Embryonic facial prominence (tissue), 1 donor: ENCODE measurements around the gene NPHP4.
A peak's percentile ranks its signal among the peaks of the same experiment; 100 is the strongest.
"Not testable (repeated sequence)": the region's sequence is repeated elsewhere in the genome, so short reads cannot be mapped to it uniquely, and the experiment has no call there.

Experiments
- DNase-seq: peaks from one replicate; pipeline ENCODE4 v3.0.0-alpha.2; 2016; ENCODE audit errors: extremely low spot score

The NPHP4 gene

DNA sequence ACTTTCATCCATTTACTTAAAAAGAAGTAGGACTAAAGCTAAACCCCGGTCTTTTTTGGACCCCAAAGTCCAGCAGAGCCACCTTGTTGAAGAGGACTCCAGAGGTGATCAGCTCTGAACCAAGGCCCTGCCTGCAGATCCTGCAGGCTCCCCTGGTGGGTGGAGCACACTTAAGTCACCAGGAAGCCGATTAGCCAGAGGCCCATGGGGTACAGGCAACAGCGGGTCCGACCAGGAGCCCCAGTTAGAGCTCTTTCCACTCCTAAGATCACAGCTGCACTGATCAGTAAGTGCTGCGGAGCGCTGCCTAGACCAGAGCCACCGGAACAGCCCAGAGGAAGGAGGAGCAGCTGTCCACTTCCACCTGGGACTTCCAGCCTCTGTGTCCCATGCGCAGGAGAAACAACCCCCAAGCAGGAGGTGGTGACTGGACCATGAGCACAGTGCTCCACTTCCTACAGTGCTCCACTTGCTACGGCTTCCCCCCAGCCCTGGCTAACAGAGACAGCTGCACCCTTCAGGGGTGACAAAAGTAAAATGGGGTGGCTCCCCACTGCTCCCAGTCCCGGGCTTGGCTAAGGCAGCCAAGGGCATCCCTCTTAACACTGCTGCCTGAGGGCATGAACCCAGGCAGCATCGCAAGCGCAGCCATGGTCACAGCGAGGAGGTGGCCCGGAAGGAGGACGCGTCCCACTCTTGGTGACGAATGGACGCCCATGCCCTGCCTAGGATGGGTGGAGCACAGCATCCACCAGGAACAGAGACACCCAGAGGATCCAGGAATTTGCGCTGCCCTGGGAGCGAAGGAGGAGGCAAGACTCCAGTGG, 58.0 kb downstream of the NPHP4 start:
- DNase-seq, result no peak

DNA sequence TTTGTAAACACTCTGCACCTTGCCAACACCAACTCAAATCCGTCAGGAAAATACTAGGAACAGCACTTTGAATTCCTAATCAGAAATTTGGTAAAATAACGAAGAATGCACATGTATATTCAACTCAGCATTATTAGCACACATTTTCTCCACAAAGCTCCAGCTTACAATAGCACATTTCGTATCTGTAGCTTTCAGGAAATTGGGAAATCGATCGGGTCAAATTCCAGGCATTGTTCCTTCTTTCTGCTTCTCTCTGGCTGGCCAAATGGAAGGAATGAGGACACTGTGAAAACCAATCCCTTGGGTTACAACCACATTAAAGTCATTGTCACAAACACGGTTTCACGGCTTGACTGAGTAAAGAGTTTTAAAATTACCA, 58.6 kb downstream of the NPHP4 start:
- no peak for DNase-seq

DNA sequence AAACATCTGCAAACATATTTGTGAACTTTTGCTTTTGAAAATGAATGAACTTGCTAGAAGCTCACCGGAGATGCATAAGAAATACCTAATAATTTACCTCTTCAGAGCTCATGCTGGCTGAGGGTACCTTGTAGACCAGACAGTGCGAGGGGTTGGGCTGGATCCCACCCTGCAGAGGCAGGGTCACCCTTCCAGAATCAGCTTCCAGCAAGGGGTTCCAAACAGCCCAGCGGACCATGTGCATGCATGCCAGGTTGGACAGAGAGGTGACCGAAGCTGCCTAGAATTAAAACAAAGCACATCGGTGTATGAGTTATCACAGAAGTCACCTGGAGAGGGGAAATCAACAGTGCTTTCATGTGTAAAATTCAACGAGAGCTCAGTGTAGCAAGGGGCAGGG, 59.2 kb downstream of the NPHP4 start:
- no peak for DNase-seq

DNA sequence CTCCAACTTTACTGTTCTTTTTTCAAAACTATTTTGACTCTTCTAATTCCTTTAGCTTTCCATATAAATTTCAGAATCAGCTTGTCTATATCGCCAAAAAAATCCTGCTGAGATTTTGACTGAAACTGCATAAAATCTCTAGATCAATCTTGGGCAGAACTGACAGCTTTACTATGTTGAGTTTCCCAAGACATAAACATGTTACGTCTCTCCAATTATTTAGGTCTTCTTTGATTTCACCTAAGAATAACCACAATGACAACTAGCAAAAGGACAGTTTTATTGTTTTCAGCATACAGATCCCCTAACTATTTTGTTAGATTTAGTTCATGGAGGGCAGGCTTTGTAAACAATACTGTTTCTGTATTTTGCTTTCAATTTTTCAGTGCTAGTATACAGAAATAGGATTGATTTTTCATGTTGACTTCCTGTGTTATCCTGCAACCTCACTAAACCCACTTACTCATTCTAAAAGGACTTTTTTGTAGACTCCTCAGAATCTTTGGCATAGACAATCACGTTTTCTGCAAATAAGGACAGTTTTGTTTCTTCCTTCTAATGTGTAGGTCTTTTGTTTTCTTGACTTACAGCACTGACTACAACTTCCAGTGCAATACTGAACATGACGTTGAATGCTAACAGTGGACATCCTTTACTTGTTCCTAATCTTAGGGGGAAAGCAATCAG, 63.4 kb downstream of the NPHP4 start:
- no peak for DNase-seq

DNA sequence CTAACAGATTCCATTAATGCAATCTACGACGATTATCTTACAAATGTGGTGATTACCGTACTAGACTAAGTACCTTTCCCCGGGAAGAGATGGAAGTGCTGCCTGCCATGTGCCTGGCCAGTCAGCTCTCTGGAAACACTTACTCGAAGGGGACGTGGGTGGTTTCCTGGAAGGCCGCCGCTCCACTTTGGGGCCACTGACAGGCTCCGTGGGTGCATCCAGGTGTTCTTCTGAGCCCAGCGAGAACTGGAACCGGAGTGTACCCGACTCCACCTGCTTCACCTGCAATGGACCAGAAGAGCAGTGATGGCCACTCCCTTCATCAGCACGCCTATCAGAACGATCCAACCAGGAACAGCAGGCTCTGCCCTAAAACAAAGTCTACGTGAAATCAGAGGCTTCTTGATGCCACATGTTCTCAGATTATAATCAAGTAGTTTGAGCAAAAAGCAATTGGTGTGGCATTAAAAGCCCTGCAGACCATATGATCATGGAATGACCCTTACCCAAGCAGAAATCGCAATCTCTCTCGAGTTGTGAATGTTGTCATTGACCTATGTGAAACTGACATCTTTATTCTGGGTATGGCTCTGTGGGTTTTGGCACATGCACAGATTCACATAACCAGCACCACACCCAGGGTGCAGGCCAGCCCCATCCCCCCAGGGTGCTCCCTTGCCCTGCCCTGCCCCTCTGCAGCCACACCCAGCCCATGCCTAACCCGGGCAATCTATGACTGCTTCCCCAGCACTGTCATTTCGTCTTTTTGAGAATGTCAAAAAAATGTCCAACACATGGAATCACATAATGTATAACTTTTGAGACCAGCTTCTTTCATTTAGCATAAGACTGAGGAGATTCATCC, 64.5 kb downstream of the NPHP4 start:
- DNase-seq, result no peak

DNA sequence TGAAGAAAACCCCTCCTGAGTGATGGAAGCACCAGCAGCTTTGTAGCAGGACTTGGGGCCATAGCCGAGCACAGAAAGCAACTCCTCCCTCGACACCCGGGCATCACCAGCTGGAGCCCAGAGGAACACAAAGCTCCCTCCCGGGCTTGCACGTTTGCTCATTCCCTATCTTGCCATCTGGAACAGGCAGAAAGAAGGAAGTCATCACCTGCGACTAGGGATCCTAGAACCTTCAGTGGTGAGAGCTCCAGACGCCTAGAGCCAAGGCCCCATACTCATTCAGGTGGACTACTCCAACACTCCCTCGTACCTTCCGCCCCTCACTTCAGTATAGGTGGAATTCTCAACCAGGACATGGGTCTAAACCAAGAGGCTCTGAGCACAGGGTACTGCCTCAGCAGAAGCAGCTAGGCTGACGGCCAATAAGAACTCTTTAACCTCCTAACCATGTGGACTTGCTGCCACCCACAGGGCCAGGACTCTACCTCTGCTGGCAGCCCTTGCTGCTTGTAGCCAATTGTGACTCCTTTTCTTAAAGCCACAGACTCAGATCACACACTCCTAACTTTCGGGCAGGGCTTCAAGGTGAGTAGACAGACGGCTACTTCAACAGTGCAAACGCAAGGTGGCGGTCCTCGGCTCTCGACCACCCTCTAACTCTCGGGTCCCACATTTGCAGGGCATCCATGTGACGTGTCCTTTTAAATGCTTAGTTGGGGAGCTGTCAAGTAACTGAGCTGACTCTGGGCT, 65.4 kb downstream of the NPHP4 start:
- DNase-seq, result no peak

DNA sequence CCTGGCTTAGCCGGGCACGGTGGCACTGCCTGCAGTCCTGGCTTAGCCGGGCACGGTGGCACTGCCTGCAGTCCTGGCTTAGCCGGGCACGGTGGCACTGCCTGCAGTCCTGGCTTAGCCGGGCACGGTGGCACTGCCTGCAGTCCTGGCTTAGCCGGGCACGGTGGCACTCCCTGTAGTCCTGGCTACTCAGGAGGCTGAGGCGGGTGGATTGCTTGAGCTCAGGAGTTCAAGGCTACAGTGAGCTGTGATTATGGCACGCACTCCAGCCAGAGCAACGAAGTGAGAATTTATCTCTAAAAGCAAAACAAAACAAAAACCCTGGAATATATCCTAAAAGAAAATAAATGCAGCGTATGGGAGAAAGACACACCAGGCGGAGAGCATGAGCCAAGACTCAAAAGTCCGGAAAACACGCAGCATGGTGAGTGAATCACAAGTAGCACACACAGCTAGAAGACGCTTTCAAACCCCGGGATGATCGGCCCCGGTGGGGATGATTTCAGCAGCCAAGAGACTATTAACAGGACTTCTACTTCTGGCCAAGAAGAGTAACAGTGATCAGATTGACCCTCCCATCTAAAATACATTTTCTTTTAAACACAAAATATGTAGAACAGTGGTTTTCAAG, 69.4 kb downstream of the NPHP4 start:
- not testable (repeated sequence) for DNase-seq

DNA sequence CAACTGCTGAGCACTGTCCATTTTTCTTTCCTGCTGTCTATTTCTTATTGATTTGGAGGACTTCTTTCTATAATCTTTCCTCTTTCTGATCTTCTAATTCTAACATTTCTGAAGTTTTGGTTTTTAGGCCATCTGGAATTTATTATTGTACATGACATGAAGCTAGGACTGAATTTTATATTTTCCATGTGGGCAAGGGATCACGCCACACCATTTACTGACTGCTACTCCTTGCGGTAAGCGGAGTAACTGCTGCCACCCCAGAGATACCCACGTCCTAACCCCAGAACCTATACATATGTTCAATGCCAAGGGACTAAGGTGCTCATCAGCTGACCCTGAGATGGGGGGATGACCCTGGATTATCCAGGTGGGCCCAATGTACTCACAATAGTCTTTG, 70.6 kb downstream of the NPHP4 start:
- DNase-seq, result no peak

DNA sequence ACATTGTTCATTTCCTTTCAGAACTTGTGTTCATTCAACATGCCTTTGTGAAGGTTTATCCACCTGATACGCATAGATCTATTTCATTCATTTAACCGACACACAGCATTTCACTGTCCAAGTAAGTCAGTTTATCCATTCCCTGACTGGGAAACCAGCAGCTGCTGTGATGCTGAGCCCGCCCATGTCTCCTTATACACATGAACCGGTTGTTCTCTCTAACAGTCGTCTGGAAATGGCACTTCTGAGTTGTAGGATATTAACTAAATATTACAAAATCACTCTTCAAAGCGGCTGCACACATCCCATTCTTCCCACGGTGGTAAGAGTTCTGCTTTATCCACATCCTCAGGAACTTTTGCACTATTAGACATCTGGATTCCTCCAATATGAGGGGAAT, 71.1 kb downstream of the NPHP4 start:
- no peak for DNase-seq

DNA sequence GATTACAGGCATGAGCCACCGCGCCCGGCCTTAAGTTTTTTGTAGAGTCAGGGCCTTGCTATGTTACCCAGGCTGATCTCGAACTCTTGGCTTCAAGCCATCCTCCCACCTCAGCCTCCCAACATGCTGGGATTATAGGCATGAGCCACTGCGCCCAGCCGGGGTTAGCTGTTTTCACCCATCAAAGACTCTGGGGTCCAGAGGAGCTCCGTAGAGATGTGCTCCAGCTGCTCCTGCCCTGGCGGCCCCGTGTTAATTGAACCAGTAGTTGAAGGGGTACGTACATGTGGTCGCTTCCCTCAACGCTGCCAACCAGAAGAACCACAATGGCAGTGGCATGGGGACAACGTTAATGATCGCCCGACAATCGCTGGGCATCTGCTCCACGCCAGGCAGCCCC, 72.0 kb downstream of the NPHP4 start:
- no peak for DNase-seq

DNA sequence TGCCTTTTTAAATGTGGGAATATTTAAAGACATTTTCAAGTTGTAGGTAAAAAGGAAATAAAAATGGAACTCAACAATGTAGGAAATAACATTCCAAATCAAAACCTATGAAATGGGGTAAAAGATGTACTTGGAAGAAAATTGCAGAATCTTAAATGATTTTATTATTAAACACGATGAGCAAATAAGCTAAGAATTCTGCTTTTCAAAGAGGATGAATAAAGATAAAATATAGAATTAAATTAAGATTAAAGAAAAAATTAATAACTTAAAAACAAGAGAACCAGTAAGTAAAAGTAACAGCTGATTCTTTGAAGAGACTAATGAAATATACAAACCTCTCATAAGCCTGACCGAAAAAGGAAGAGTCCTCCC, 74.0 kb downstream of the NPHP4 start:
- no peak for DNase-seq

DNA sequence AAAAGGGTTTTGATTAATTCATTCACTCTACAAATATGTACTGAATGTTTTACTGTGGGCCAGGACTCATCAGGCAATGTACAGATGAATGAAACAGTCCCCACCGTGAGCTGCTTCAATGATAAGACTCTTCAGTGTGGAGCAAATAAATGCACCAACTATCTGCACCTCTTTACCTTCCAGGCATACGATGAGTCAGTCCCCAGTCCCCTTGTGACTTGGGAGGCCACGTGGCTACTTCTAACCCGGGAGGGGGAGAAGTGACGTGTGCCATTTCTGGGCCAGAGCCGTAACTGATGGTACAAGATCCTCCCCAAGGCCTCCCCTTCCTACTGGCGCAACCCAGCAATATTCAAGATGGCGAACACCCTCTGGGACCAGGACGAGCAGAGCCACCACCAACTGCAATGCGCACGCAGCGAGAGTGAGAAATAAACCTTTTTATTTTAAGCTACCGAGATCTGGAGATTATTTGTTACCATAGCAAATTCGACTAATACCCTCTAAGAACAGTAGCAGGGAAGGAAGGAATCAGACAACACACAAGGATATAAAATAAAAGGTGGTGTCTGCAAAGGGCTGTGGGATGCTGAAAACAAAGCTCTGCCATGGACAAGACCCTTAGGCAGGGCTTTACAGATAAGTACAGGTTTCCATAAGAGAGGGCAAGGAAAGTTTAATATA, 74.5 kb downstream of the NPHP4 start:
- DNase-seq, result no peak

DNA sequence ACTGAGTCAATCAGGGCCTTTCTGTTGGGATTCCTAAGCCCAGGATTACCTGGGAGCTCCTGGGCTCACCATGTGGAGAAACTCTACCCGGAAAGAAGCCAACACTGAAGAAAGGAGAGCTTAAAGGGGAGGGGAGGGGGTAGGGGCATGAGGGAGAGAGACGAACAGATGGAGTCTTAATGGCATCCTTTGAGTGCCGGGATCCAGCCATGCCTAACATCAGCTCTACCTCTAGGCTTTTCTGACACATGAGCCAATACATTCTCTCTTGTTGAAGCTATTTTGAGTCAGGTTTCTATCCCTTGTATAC, 75.0 kb downstream of the NPHP4 start:
- no peak for DNase-seq

DNA sequence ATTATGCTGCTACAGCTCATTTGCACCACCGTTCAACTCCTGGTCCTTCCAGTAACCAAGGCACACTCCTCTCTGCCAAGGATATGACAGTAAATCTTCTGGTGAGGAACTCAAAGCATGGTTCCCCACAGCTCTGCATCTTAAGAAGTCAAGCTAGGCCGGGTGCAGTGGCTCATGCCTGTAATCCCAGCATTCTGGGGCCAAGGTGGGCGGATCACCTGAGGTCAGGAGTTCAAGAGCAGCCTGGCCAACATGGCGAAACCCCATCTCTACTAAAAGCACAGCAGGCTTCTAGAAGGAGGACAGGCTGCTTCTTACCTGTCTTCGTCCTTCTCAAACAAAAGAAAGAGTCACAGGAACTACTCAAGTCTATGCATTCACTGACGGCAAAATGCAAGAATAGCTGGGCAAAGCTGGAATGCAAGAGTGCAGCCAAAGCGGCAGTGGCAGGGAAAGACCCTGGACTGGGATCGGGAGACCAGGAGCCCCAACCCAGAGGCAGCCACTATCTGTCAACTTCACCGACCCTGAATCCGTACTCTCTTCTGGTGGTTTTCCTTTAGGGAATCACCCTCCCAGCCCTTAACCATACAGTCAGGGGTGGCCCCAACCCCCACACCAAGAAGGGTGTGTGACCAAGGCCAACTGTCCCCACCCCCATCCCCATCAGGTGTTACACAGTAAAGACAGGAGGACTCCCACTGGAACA, 75.5 kb downstream of the NPHP4 start:
- DNase-seq, result no peak

DNA sequence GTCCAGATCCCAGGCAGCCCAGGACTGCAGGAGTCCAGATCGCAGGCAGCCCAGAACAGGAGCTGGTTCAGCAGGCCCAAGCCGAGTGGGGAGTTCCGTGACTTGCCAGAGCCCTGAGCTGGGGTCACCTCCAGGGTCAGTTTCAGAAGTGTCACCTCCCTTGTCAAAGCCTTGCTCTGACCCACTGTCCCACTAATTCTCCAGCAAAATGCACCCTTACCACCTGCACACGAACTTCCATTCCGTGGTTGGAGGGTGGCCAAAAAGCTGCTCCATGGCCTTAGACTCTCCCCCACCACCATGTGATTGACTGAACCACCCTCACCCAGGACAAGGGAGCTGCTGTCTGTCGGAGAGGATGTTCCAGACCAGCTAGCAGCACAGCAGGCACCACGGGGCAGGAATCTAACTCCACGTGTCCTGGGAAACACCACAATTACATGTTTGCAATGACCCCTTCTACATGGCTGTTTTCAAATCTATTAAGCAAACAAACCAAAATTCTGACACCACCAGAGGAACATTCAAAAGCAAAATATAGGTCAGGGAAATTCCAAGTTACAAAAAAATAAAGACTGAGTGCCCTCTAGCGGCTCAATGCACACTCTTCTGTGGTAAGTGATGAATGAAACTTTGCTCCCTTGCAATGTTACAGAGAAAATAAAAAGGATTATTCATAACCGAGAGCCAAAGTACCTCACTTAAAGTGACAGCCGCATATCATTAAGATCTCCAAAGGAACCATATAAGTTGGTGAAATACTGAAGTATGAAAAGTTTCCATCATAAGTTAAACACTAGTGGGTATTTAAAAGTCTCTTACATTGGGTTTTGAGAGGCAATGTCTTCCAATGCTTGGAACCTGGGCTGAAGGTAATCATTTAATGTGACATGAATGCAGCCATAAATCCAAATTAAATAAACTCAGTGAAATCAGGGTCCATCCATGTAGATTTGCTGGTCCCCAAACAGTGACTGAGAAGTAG, 76.3 kb downstream of the NPHP4 start:
- peak; percentile 40 for DNase-seq

DNA sequence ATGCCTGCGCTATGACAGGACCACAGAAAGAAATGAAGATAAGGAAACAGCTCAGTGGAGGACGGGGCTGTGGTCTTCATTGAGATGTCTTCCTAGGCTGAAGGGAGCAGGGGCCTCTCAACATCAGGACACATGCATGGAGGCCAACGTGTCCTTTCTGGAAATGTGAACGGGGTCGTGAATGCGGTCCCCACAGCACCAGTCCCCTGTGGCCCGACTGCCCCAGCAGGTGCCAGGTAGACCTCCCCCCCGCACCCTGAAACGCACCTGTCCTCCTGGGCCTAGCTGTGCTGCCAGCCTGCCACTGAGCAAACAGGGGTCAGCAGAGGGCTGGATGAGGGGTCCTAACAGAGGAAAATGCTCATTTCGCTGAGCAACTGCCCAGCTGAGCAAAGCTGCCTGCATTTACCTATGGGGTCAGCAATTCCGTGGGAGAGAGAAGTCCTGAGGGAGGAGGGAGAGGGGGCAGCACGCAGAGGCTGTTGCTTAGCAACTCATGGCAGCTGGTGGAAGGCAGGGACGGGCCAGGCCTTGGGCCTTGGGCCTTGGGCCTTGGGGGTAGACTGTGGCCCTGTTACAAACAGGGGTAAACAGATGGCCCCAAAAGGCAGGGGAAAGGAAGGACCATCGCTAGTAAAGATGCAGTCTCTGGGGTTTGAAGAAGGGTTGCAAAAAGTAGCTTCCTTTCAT, 77.4 kb downstream of the NPHP4 start:
- no peak for DNase-seq

DNA sequence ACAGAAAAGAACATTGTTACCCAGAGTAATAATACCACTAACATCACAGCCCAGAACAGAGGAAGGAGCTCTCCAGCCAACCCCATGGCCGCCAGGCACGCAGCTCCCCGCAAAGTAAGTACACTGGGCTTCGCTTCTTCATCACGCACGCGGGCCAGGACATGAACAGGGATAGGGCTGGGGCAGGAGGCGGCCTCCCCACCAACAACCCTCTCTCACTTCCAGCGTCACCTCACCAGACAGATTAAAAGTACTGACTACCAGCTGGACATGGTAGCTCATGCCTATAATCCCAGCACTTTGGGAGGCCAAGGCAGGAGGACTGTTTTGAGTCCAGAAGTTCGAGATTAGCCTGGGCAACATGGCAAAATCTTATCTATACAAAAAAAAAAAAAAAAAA, 78.3 kb downstream of the NPHP4 start:
- DNase-seq, result no peak

DNA sequence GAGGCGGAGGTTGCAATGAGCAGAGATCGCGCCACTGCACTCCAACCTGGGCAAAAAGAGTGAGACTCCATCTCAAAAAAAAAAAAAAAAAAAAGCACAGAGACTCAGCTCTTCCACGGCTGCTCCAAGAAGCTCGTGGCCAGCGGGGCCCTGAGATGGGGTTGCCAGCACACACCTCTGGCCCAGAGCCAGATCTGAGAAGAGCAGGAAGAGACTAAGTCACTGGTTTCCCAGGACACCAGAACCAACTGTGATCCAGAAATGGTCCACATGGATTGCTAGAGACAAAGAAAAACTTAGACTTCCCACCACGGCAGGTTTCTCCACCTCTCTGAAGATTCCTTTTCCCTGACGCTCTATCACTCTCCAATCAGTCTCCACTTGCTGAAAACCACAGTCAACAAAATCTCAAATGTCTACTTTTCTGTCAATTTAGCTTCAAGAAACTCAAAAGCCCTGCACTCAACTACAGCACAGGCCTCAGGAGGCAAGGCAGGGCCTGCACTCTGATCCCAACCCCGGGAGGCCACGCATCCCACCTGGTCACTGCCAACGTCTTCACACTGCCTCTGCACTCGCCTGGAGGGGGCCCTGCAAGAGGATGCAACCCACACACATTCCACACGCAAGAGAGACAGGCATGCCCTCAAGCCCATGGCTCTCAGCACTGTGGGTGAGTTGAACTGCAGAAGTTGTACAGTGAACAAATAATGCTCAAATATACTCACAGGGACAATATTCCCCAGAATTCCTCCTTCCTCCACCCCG, 79.0 kb downstream of the NPHP4 start:
- no peak for DNase-seq
